ENCODE data around the gene ZNF649.
"Not testable (repeated sequence)": the region's sequence is repeated elsewhere in the genome, so short reads cannot be mapped to it uniquely, and the experiment has no call there.

DNA sequence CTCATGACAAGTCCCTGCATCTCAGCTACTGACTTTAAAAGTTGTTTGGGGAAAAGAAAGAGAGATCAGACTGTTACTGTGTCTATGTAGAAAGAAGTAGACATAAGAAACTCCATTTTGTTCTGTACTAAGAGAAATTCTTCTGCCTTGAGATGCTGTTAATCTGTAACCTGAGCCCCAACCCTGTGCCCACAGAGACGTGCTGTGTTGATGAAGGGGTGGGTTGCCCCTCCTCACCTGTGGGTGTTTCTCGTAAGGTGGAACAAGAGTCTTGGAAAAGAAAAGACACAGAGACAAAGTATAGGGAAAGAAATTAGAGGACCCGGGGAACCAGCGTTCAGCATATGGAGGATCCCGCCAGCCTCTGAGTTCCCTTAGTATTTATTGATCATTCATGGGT is 3.2 kb upstream of the ZNF649 start:
- TF ChIP-seq, protein P1, sequence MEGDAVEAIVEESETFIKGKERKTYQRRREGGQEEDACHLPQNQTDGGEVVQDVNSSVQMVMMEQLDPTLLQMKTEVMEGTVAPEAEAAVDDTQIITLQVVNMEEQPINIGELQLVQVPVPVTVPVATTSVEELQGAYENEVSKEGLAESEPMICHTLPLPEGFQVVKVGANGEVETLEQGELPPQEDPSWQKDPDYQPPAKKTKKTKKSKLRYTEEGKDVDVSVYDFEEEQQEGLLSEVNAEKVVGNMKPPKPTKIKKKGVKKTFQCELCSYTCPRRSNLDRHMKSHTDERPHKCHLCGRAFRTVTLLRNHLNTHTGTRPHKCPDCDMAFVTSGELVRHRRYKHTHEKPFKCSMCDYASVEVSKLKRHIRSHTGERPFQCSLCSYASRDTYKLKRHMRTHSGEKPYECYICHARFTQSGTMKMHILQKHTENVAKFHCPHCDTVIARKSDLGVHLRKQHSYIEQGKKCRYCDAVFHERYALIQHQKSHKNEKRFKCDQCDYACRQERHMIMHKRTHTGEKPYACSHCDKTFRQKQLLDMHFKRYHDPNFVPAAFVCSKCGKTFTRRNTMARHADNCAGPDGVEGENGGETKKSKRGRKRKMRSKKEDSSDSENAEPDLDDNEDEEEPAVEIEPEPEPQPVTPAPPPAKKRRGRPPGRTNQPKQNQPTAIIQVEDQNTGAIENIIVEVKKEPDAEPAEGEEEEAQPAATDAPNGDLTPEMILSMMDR (conservative IDR thresholded peaks at IDR 0.05; ENCODE audit: low read depth, low read length), result not testable (repeated sequence)
- TF ChIP-seq EZH2 (IDR thresholded peaks at IDR 0.05; ENCODE audit: low read length, unreplicated experiment); EZH2phosphoT487 (IDR thresholded peaks at IDR 0.05; ENCODE audit: borderline replicate concordance, low read length): not testable (repeated sequence)

All from PC-3 (cell line).